Mucosa of gallbladder (tissue), 1 donor: Measurements from ENCODE around the gene ZNF774. TPM values are rescaled to one million over a fixed set of nuclear protein-coding genes. Genes with fewer than 3 reads are reported as not detected.

ENCODE experiments used
- total RNA-seq: library from RNA; stranded (reverse); gene quantifications from one replicate; pipeline ENCODE4 v1.2.1, GENCODE V29; 2021
- donor health status: DM: no; HTN: no; CAD: no.

ZNF774 gene
- total RNA-seq, 1 donor from 2014 or later = 18.4 TPM

Other genes with a start within 250 kb of the ZNF774 start
- 73.2 TPM for gene IDH2, start 249.8 kb upstream of the ZNF774 start, total RNA-seq
- gene SEMA4B, start 151.0 kb upstream of the ZNF774 start, total RNA-seq = 79.7 TPM
- gene CIB1, start 118.3 kb upstream of the ZNF774 start, total RNA-seq = 106 TPM
- 12.6 TPM for gene GDPGP1, start 118.1 kb upstream of the ZNF774 start, total RNA-seq
- gene TTLL13, start 102.7 kb upstream of the ZNF774 start, total RNA-seq = 0.32 TPM
- 91.8 TPM for gene NGRN, start 86.6 kb upstream of the ZNF774 start, total RNA-seq
- 159 TPM for gene IQGAP1, start 36.0 kb downstream of the ZNF774 start, total RNA-seq
- 52.0 TPM for gene CRTC3, start 177.6 kb downstream of the ZNF774 start, total RNA-seq